NCI-H2107 (cell line): Measurements from ENCODE around the gene ORMDL1.
"Not testable (repeated sequence)": the region's sequence is repeated elsewhere in the genome, so short reads cannot be mapped to it uniquely, and the experiment has no call there.

Source experiments
- DNase-seq: peaks from one replicate; lab custom pipeline; 2025; lab: John Stamatoyannopoulos, UW

ORMDL1 gene

DNA sequence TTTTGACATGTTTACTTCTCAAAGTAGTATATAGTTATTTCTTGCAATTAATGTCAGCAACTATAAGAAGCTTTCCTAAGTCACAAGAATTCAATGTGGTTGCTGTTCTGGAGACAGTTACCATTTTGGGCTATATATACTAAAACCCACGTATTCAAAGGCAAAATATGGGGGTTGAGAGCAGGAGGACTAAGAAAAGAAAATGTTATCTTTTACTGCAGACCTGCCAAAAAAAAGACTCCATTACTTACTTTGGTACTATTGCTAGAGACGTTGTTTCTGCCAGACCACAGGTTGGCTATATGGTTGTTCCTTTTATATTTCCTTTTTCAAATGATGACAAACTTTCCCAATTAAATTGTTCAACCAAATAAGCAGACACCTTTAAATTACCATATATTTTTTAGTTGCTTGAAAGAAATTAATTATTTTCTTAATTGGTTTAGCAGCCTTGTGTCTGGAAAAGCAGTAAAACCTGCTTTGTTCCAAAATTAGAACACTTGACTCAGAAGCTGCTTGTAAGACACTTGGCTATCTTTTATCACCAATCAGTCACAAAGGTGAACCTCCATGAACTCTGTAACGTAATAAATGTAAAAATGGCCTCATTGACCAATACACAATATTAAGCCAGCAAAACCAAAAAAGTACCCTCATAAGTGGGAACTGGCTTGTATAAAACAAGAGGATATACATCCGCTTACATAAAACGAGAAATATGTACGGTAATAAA, 13.4 kb downstream of the ORMDL1 start:
- DNase-seq: no peak

GRCh38 chr2:189763908-189764661, 20.1 kb downstream of the ORMDL1 start:
- no peak for DNase-seq

DNA sequence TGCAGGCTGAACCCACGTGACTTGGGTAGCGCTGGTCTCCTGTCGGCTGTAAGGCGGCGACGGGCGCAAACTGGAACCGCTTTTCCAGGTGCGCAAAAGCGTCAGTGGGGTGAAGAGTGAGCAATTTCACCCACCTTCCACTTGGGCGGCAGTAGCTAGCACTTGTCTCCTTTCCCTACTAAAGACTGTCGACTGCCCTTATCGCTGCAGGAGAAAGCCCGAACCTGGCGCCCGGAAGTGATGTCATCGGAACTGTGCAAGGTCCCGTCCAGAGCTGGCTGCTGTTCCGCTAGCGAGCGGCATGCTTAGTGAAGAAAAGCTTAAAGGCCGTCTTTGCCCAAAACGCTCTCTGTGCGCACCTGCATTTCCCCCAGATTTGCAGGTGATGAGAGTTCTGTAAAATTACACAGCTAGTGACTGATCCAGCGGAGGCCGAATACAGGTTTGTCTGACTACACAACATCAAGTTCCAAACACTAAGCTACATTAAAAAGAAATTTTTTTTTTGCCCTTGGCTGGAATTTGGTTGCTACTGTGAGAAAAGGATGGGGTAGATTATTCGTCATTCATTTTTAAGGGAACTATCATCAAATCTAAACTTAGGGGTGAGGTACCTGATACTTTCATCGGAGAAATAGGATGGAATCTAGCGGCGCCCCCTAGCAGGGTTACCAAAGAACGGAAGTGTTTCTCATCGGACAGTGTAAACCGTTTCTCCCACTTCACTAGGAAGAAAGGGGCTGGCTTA, 21.4 kb downstream of the ORMDL1 start, which contains the start of gene OSGEPL1:
OSGEPL1 (minus strand) TSS at position 242 of the 748 bp plus-strand sequence. CDS start 1,152 bp downstream, outside the sequence.
- peak; percentile 85 for DNase-seq

DNA sequence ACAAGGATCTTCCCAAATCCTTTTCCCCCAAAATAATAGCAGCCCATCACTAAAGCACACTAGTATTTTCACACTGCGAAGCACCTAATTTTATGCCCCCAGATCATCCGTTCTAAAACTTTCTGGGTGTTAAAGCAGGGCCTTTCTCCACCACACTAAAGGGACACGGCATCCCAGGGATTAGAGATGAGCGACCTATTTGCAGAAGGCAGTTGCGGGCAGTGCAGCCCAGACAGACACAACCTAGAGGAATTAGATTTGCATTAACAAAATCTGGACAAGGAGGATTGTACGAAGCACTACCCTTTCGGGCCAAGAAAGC, 21.9 kb downstream of the ORMDL1 start:
- DNase-seq: no peak

- not testable (repeated sequence) for DNase-seq
Observed at GRCh38 chr2:189760154-189760553, 24.0 kb downstream of the ORMDL1 start.

DNA sequence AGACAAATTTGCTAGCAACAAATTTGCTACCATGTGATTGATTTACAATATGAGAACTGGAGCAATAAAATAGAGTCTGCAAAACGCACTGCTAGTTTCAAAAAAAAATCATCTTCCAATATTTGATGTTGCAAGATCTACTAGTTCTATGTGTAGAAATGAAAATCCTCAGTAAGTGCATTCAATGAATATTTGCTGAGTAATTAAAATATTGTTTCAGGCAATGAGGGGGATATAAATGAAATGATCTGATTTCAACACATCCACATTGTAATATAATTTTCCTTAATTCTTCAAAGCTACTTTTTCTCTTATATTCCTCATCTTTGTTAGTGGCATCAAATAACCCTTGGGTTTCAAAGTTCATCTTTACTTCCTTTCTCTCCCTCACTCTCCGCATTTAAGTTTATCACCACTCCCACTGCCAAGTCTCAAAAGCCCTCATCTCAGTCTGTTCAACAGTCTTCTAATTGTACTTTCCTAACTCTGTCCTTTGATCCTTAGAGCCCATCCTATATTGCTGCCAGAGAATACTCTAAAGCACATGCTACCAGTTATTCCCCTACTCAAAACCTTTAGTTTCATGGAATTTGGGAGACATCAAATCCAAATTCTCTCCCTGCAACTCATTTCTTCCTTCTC, 27.7 kb downstream of the ORMDL1 start:
- DNase-seq: no peak

- DNase-seq: no peak
Observed at GRCh38 chr2:189751080-189751658, 33.0 kb downstream of the ORMDL1 start.

DNA sequence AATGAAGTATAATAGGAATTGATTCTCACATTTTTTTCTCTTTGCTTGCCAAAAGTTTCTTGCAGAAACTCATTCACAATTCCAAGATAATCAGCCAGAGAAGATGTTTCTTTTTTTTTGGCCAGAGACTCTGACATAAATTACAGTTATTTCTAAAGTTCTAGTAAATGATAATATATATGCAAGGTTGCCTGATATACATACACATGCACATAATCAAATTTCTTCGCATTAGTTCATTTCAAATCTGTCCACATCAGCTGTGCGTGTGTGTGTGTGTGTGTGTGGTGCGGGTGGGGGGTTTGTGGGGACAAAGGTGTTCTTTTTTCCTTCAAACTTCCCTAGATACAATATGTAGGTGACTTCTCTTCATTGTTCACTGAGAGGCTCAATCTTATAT, 54.7 kb downstream of the ORMDL1 start:
- DNase-seq: no peak

DNA sequence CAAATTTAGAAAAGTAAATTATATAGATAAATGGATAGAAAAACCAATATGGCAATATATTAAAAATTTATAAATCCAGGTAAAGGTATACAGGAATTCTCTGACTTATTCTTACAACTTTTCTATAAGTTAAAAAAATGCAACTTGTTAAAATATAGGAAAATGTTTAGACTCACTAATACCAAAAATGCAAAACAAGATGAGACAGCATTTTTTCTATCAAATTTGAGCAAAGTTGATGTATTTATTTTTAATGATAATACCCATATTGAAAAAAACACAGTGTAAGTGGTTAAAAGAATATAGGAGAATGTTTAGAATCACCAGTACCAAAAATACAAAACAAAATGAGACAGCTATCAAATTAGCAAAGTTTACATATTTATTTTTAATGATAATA, 57.3 kb downstream of the ORMDL1 start:
- no peak for DNase-seq

GRCh38 chr2:189726271-189726670, 57.9 kb downstream of the ORMDL1 start:
- no peak for DNase-seq

DNA sequence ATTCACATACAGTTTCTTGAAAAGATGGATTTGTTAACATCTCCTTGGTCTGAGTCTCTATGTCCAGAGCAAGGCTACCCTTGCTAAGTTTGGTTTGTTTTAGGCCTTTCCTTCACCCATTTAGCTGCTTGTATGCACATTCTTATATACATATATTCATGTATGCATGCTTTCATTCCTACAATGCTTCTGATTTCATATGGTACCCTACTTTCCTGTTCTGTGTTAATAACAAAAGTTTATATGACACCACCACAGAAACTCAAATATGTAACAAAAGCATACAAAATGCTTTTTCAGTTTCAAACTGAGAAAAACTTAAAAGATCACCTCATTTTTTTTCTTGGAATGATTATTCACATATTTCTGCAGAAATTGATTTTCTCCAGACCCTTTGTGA, 60.9 kb downstream of the ORMDL1 start:
- DNase-seq: no peak
